GM12878 (cell line): Measurements from ENCODE around the gene NHEJ1.

Experiments used
- CBX5 ChIP-seq: sonication (generic); IDR thresholded peaks from 2 replicates; pipeline ENCODE4 v1.6.1; 2016; ENCODE audit warnings: low read depth, moderate library complexity, mild to moderate bottlenecking, inconsistent platforms
- EGR1 ChIP-seq, 2 experiments: IDR thresholded peaks; 1 replicate in 1 of 2; 2 replicates in 1 of 2; pipeline ENCODE4 v1.6.1; 2011 to 2012; ENCODE audit warnings: low read depth in 2 of 2, low read length in 2 of 2, borderline replicate concordance in 1 of 2, mild to moderate bottlenecking in 1 of 2, moderate library complexity in 1 of 2
- HCFC1 ChIP-seq: fragments of 150-350 bp; IDR thresholded peaks from 2 replicates; pipeline ENCODE4 v1.6.1; 2014; ENCODE audit warnings: low read length

DNA sequence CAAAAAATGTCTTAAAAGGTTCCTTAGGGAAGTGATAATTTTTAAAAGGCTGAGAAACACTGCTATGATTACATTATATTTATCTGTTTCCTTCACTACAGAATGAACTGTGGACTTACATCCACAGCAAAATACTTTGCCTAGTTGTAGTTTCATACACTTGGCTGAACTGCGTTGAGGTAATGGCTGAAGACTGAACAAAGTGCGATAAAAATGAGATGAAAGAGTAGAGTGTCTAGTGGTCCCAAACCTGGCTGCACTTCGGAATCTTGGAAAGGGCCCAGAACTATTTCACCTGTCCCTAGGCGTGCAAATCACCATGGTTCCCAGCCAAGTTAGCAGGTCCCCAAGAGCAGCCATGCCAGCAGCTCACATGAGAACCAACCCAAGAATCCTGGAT is 81.7 kb downstream of the NHEJ1 start:
- no peak for TF ChIP-seq HCFC1
- no peak for TF ChIP-seq EGR1 (IDR thresholded peaks at IDR 0.05; ENCODE audit: borderline replicate concordance in 1 of 2, low read depth in 2 of 2, low read length in 2 of 2)
- no peak for TF ChIP-seq CBX5
